Smooth muscle cell (in vitro differentiated cells): ENCODE data around the gene WNT6. TPM values are rescaled to one million over a fixed set of nuclear protein-coding genes. Genes with fewer than 3 reads are reported as not detected.

Experiments used
- DNase-seq: peaks from one replicate; lab custom pipeline; 2025; ENCODE audit not compliant: unreplicated experiment; lab: John Stamatoyannopoulos, UW
- H2AFZ ChIP-seq: fragments of 200-600 bp; sonication (generic); 2 replicates; pipeline ENCODE4 v1.6.0; 2016; ENCODE audit warnings: antibody characterized with exemption, low read depth, mild to moderate bottlenecking
- H3F3A ChIP-seq: fragments of 200-600 bp; sonication (generic); 2 replicates; pipeline ENCODE4 v1.6.0; 2017; ENCODE audit warnings: antibody characterized with exemption, low read depth
- H3K27ac ChIP-seq: fragments of 200-600 bp; sonication (generic); 2 replicates; pipeline ENCODE4 v1.5.1; 2016; ENCODE audit warnings: low read depth, mild to moderate bottlenecking
- H3K27me3 ChIP-seq: fragments of 200-600 bp; sonication (generic); 2 replicates; pipeline ENCODE4 v1.6.1; 2016; ENCODE audit warnings: low read depth, mild to moderate bottlenecking
- H3K36me3 ChIP-seq: fragments of 200-600 bp; sonication (generic); 2 replicates; pipeline ENCODE4 v1.5.1; 2016; ENCODE audit warnings: low read depth
- H3K4me1 ChIP-seq: fragments of 200-600 bp; sonication (generic); 2 replicates; pipeline ENCODE4 v1.5.1; 2016; ENCODE audit warnings: low read depth
- H3K4me2 ChIP-seq: fragments of 200-600 bp; sonication (generic); 2 replicates; pipeline ENCODE4 v1.6.0; 2016; ENCODE audit warnings: mild to moderate bottlenecking
- H3K4me3 ChIP-seq: fragments of 200-600 bp; sonication (generic); 2 replicates; pipeline ENCODE4 v1.5.1; 2016; ENCODE audit warnings: mild to moderate bottlenecking
- H3K79me2 ChIP-seq: fragments of 200-600 bp; sonication (generic); 2 replicates; pipeline ENCODE4 v1.6.0; 2016; ENCODE audit warnings: low read depth, mild to moderate bottlenecking
- H3K9ac ChIP-seq: fragments of 200-600 bp; sonication (generic); 2 replicates; pipeline ENCODE4 v1.6.0; 2016; ENCODE audit warnings: low read depth
- H3K9me3 ChIP-seq: fragments of 200-600 bp; sonication (generic); replicated peaks from 2 replicates; pipeline ENCODE4 v1.5.1; 2016; ENCODE audit warnings: low read depth
- H4K20me1 ChIP-seq: fragments of 200-600 bp; sonication (generic); 2 replicates; pipeline ENCODE4 v1.6.0; 2016; ENCODE audit warnings: low read depth
- WGBS: methylation state at CpG from one replicate; pipeline ENCODE4 v1.1.7; 2016; ENCODE audit warnings: low lambda C conversion rate; 5-methylcytosine and 5-hydroxymethylcytosine counted together
- polyA plus RNA-seq: library from polyadenylated mRNA; unstranded; fragments of >200 nt; fragmentation: Nextera tagmentation; extraction: Ambion mirVana; gene quantifications from 2 replicates; pipeline ENCODE4 v1.2.1, GENCODE V29; 2016
- total RNA-seq: library from RNA; depleted of rRNA; stranded (reverse); fragments of >200 nt; gene quantifications from 2 replicates; pipeline ENCODE4 v1.2.3, GENCODE V29; 2014
- TF ChIP-seq, protein P1 (sequence below): fragments of 200-600 bp; sonication (generic); IDR thresholded peaks from 2 replicates; pipeline ENCODE4 v1.5.1; 2017; ENCODE audit warnings: borderline replicate concordance, mild to moderate bottlenecking, antibody characterized with exemption; ENCODE audit not compliant: insufficient read depth, poor library complexity, severe bottlenecking

The WNT6 gene
- total and polyA plus RNA-seq, 2 experiments from 2014 or later = 7.9 to 12.1 TPM

DNA sequence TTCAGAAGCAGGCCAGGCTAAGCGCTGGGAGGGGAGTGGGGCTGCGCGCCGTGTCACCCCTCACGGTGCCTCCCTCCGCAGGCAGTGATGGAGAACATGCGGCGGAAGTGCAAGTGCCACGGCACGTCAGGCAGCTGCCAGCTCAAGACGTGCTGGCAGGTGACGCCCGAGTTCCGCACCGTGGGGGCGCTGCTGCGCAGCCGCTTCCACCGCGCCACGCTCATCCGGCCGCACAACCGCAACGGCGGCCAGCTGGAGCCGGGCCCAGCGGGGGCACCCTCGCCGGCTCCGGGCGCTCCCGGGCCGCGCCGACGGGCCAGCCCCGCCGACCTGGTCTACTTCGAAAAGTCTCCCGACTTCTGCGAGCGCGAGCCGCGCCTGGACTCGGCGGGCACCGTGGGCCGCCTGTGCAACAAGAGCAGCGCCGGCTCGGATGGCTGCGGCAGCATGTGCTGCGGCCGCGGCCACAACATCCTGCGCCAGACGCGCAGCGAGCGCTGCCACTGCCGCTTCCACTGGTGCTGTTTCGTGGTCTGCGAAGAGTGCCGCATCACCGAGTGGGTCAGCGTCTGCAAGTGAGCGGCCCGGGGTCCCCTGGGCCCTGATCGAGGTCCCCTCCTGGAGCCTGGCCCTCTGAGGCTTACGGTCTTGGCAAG, 33.2 kb downstream of the WNT6 start:
- no peaks in the 10 kb centered on the region for H3K36me3 ChIP-seq
- peak; percentile 52 for DNase-seq
- H3F3A ChIP-seq = no peaks in the 10 kb centered on the region
- H3K4me1 ChIP-seq = peaks cover 5% of the 10 kb centered on the region
- H3K27ac ChIP-seq = no peak overlapping the region
- no peak overlapping the region for H3K9ac ChIP-seq
- H3K27me3 ChIP-seq = peaks cover 30% of the 10 kb centered on the region
- H3K79me2 ChIP-seq = no peaks in the 10 kb centered on the region
- no peaks in the 10 kb centered on the region for H4K20me1 ChIP-seq
- peak overlapping the region; percentile 44 for H3K4me3 ChIP-seq
- TF ChIP-seq, protein P1, sequence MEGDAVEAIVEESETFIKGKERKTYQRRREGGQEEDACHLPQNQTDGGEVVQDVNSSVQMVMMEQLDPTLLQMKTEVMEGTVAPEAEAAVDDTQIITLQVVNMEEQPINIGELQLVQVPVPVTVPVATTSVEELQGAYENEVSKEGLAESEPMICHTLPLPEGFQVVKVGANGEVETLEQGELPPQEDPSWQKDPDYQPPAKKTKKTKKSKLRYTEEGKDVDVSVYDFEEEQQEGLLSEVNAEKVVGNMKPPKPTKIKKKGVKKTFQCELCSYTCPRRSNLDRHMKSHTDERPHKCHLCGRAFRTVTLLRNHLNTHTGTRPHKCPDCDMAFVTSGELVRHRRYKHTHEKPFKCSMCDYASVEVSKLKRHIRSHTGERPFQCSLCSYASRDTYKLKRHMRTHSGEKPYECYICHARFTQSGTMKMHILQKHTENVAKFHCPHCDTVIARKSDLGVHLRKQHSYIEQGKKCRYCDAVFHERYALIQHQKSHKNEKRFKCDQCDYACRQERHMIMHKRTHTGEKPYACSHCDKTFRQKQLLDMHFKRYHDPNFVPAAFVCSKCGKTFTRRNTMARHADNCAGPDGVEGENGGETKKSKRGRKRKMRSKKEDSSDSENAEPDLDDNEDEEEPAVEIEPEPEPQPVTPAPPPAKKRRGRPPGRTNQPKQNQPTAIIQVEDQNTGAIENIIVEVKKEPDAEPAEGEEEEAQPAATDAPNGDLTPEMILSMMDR = peak; percentile 37
- H3K9me3 ChIP-seq = no peaks in the 10 kb centered on the region
- H3K4me2 ChIP-seq = peak overlapping the region; percentile 84
- peak overlapping the region; percentile 41 for H2AFZ ChIP-seq
- WGBS = 5% methylated on average over 53 of the region's 72 CpGs

DNA sequence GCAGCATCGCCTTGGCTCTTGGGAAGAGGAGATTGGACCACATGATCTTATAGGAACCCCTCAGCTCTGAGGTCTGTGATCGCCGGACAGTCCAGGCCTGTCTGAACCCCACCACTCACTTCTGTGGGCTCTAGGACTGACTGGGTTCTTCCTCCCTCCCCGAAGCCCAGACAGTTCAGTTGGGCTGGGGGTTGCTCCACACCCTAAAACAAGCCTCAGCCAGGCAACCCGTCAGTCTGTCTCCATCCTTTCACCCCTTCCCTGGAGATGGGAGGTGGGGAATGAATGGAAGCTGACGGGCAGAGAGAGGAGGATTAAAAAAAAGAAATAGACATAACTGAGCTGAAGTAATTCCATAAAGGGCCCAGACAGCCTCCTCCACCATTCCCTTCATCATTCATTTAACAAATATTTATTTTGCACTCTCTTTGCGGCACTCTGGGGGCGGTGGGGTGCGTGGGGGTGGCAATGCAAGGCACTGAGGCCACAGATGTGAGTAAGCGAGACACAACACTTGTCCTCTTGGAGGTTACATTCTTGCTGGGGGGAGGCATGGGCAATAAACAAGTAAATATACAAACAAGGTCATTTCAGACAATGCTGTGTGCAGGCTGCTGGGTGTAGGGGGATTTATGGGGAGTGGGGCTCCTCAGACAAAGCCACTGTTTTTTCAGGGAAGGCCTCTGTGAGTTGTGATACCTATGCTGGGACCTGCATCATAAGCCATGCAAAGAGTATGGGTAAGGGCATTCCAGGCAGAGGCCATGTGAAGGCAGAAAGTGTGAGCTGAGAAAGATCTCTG, 33.9 kb downstream of the WNT6 start:
- no peaks in the 10 kb centered on the region for H3K79me2 ChIP-seq
- peak overlapping the region; percentile 84 for H3K4me2 ChIP-seq
- peaks cover 36% of the 10 kb centered on the region for H3K27me3 ChIP-seq
- 39% methylated on average over 9 of the region's 10 CpGs for WGBS
- no peak overlapping the region for H3K27ac ChIP-seq
- no peaks in the 10 kb centered on the region for H3K36me3 ChIP-seq
- no peaks in the 10 kb centered on the region for H4K20me1 ChIP-seq
- no peaks in the 10 kb centered on the region for H3K9me3 ChIP-seq
- no peaks in the 10 kb centered on the region for H3F3A ChIP-seq
- H3K9ac ChIP-seq = no peak overlapping the region
- peaks cover 5% of the 10 kb centered on the region for H3K4me1 ChIP-seq
- TF ChIP-seq, protein P1 = no peak
- no peak for DNase-seq
- H3K4me3 ChIP-seq = peak overlapping the region; percentile 44
- peak overlapping the region; percentile 41 for H2AFZ ChIP-seq

DNA sequence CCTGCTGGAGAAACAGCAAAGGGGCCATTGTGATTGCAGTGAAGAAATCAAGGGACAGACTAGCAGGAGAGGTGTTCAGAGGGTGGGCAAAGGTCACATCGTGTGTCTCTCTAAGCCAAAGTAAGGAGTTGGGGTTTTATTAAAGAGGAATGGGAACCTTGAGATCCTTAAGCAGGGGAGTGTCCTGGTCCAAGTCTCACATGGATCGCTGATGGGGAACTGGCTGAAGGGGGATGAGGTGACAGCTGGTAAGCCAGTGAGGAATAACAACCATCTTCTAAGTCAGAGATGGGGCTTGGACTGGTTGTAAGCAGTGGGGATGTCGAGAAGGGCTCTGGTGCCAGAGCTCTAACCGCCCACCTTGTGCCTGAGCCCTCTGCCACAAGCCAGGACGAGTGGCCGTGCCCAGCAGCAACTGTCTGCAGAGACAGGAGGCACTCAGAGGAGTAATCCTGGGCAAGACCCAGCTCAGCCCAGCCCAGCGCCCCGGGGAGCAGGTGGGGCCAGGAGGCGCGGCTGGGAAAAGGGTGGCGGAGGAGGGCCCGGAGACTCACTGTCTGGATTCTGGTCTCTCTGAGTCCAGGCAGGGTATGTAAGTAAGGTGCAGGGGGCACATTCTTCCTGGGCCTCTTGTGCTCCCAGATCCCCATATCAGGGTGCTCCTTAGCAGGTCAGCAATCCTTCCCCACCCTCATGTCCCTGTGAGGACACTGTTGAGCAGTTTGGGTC, 34.7 kb downstream of the WNT6 start:
- TF ChIP-seq, protein P1 = no peak
- H3K9ac ChIP-seq = no peak overlapping the region
- 56% methylated on average over 12 of the region's 12 CpGs for WGBS
- no peaks in the 10 kb centered on the region for H3F3A ChIP-seq
- no peak overlapping the region for H3K27ac ChIP-seq
- H2AFZ ChIP-seq = no peak overlapping the region
- peaks cover 43% of the 10 kb centered on the region for H3K27me3 ChIP-seq
- H3K36me3 ChIP-seq = no peaks in the 10 kb centered on the region
- no peaks in the 10 kb centered on the region for H3K79me2 ChIP-seq
- DNase-seq = no peak
- no peaks in the 10 kb centered on the region for H3K9me3 ChIP-seq
- no peaks in the 10 kb centered on the region for H4K20me1 ChIP-seq
- peaks cover 5% of the 10 kb centered on the region for H3K4me1 ChIP-seq
- no peak overlapping the region for H3K4me3 ChIP-seq
- peak overlapping the region; percentile 84 for H3K4me2 ChIP-seq
